Measurements from ENCODE around the gene PCBP4. TPM values are rescaled to one million over a fixed set of nuclear protein-coding genes. Genes with fewer than 3 reads are reported as not detected.

Gene PCBP4
- total RNA-seq, 1 experiment from 2014 or later: 48.8 TPM

GRCh38 chr3:51932471-51933370 lies 34.5 kb downstream of the PCBP4 start:
- intact Hi-C loops (cut with micrococcal nuclease): no loop called here

DNA sequence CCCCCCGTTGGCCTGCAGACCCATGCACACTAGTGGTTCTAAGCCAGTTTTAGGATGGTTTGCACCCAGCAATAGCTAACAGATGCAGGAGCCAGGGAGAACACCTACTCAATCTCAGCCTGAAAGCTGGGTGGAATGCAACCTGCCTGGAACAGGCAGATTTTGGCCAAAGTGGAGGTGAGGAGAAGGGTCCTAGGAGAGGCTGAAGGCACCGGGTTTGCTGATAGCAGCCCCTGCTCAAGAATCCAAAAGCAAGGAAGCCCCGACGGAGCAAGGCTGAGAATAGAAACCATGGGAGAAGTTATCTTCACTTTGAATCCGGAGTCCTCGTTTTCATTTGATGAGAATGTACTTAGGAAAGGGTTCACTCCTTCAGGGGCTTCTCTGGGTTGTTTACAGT lies 35.5 kb downstream of the PCBP4 start:
- Histone ChIP-seq H3K79me2 (ENCODE audit: insufficient read depth, low read length) (peaks cover 4% of the 10 kb centered on the region; the same call in 1 of the 2 replicates), H3K9me2 (ENCODE audit: insufficient read depth) (no peaks in the 10 kb centered on the region), H3K4me3 (replicated peaks in 1 of 2; ENCODE audit: low read depth in 1 of 2, low read length in 2 of 2) (no peak overlapping the region), H3K27me3 (ENCODE audit: insufficient read depth, low read length) (no peaks in the 10 kb centered on the region), H2AFZ (ENCODE audit: low read depth, low read length, poor library complexity, severe bottlenecking) (no peak overlapping the region), H4K20me1 (ENCODE audit: insufficient read depth) (no peaks in the 10 kb centered on the region), H3K9me3 (ENCODE audit: control insufficient read depth in 1 of 2, insufficient read depth in 1 of 2, low read depth in 1 of 2, low read length in 2 of 2) (no peaks in the 10 kb centered on the region), H3K4me1 (ENCODE audit: control insufficient read depth in 1 of 2, insufficient read depth in 2 of 2, low read length in 2 of 2) (no peaks in the 10 kb centered on the region), H3K36me3 (ENCODE audit: control insufficient read depth in 1 of 2, insufficient read depth in 2 of 2, low read length in 2 of 2) (peaks cover 21 to 39% of the 10 kb centered on the region in 2 experiments; a peak in 3 of 4 replicates), H3K9ac (ENCODE audit: low read length) (no peak overlapping the region), H3K4me2 (ENCODE audit: low read length) (no peak overlapping the region), H3K27ac (ENCODE audit: low read depth, low read length) (no peak overlapping the region)
- ChIA-PET POLR2A (interaction anchor here (0.7 to 1.8 kb wide), 2 partner anchors 10 to 50 kb away, joined by 3 to 4 read pairs; partner anchors contain the start of gene RRP9), RAD21 (ENCODE audit: low non-redundant PET in 1 of 2, low total read pairs in 2 of 2, uncharacterized antibody in 2 of 2, unreplicated experiment in 2 of 2) (no interaction called here), CTCF (interaction anchor here (1.1 kb wide), 1 partner anchor 10 kb away, joined by 6 read pairs; the partner anchor contains the start of gene RRP9)
- TF ChIP-seq FOSL1 (IDR thresholded peaks at IDR 0.05; ENCODE audit: low read depth) (no peak), YY1 (IDR thresholded peaks at IDR 0.05; ENCODE audit: extremely low read depth, insufficient replicate concordance, low read depth, low read length) (no peak), CEBPB (IDR thresholded peaks at IDR 0.05; ENCODE audit: low read depth) (no peak), ELF1 (IDR thresholded peaks at IDR 0.05; ENCODE audit: borderline replicate concordance, low read depth) (no peak), CBX3 (IDR thresholded peaks at IDR 0.05; ENCODE audit: low read depth) (no peak), ZFX (IDR thresholded peaks at IDR 0.05) (no peak), REST (IDR thresholded peaks at IDR 0.05; ENCODE audit: low read depth) (no peak), JUND (IDR thresholded peaks at IDR 0.05) (no peak), SIN3A (IDR thresholded peaks at IDR 0.05; ENCODE audit: low read depth) (no peak), POLR2AphosphoS5 (IDR thresholded peaks at IDR 0.05; ENCODE audit: low read depth, low read length) (no peak)
- TF ChIP-seq, protein P1, sequence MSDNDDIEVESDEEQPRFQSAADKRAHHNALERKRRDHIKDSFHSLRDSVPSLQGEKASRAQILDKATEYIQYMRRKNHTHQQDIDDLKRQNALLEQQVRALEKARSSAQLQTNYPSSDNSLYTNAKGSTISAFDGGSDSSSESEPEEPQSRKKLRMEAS (IDR thresholded peaks at IDR 0.05): no peak
- intact Hi-C loops (cut with micrococcal nuclease): no loop called here
- ATAC-seq (no peak), DNase-seq (ENCODE audit: low read depth, low spot score) (no peak)
- BruUV-seq (replicated peaks): no TSS peak

More at GRCh38 chr3:51932471-51933370, 34.5 kb downstream of the PCBP4 start:
- Histone ChIP-seq H3K27ac (ENCODE audit: low read depth, low read length) (no peak overlapping the region), H3K4me3 (replicated peaks in 1 of 2; ENCODE audit: low read depth in 1 of 2, low read length in 2 of 2) (no peak overlapping the region), H3K9ac (ENCODE audit: low read length) (no peak overlapping the region), H2AFZ (ENCODE audit: low read depth, low read length, poor library complexity, severe bottlenecking) (no peak overlapping the region), H3K36me3 (ENCODE audit: control insufficient read depth in 1 of 2, insufficient read depth in 2 of 2, low read length in 2 of 2) (peaks cover 29 to 49% of the 10 kb centered on the region in 2 experiments; a peak in 3 of 4 replicates), H3K9me3 (ENCODE audit: control insufficient read depth in 1 of 2, insufficient read depth in 1 of 2, low read depth in 1 of 2, low read length in 2 of 2) (no peaks in the 10 kb centered on the region), H3K4me2 (ENCODE audit: low read length) (no peak overlapping the region), H3K79me2 (ENCODE audit: insufficient read depth, low read length) (peaks cover 11% of the 10 kb centered on the region; the same call in 1 of the 2 replicates), H3K4me1 (ENCODE audit: control insufficient read depth in 1 of 2, insufficient read depth in 2 of 2, low read length in 2 of 2) (no peaks in the 10 kb centered on the region), H4K20me1 (ENCODE audit: insufficient read depth) (no peaks in the 10 kb centered on the region), H3K27me3 (ENCODE audit: insufficient read depth, low read length) (no peaks in the 10 kb centered on the region), H3K9me2 (ENCODE audit: insufficient read depth) (no peaks in the 10 kb centered on the region)
- DNase-seq (ENCODE audit: low read depth, low spot score) (no peak), ATAC-seq (no peak)
- ChIA-PET RAD21 (ENCODE audit: low non-redundant PET in 1 of 2, low total read pairs in 2 of 2, uncharacterized antibody in 2 of 2, unreplicated experiment in 2 of 2) (no interaction called here), CTCF (interaction anchor here (1.1 kb wide), 1 partner anchor 9 kb away, joined by 6 read pairs; the partner anchor contains the start of gene RRP9), POLR2A (interaction anchor here (1.8 kb wide), 1 partner anchor 9 kb away, joined by 4 read pairs; the partner anchor contains the start of gene RRP9)
- TF ChIP-seq ATF3 (IDR thresholded peaks at IDR 0.05) (no peak), POLR2AphosphoS5 (IDR thresholded peaks at IDR 0.05; ENCODE audit: low read depth, low read length) (no peak), YY1 (IDR thresholded peaks at IDR 0.05; ENCODE audit: extremely low read depth, insufficient replicate concordance, low read depth, low read length) (no peak), SIN3A (IDR thresholded peaks at IDR 0.05; ENCODE audit: low read depth) (no peak), EZH2phosphoT487 (IDR thresholded peaks at IDR 0.05; ENCODE audit: borderline replicate concordance) (no peak), EGR1 (IDR thresholded peaks at IDR 0.05; ENCODE audit: low read depth) (no peak), POLR2A (IDR thresholded peaks at IDR 0.05; ENCODE audit: borderline replicate concordance, extremely low read depth, insufficient read depth, insufficient read length) (no peak)
- BruUV-seq (replicated peaks): no TSS peak
